ENCODE measurements around the gene EIF4B. TPM values are rescaled to one million over a fixed set of nuclear protein-coding genes. Genes with fewer than 3 reads are reported as not detected.
A peak's percentile ranks its signal among the peaks of the same experiment; 100 is the strongest.

The EIF4B gene
- total RNA-seq, 1 experiment from 2014 or later: 401 TPM

GRCh38 chr12:53044896-53045695, 38.8 kb downstream of the EIF4B start:
- no peak for DNase-seq (ENCODE audit: low spot score)

DNA sequence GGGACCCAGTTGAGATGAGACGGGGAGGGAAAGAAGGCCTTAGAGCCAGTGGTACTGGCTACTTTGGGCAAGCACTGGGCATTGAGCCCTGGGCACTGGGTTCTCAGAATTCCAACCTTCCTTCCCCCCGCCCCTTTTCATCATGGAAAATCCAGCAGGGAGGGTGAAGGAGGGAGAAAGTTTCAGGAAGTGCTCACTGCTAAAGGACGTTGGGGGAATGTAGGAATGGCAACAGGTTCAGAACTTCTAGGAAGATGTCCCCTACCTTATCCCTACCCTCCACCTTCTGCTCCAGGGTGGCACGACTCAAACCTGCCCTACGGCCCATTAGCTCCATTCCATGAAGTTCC, 39.4 kb downstream of the EIF4B start:
- no peak for DNase-seq (ENCODE audit: low spot score)

GRCh38 chr12:53046655-53047220, 40.5 kb downstream of the EIF4B start:
- DNase-seq (ENCODE audit: low spot score): peak; percentile 76

- DNase-seq (ENCODE audit: low spot score): peak; percentile 71
Observed at GRCh38 chr12:53047221-53048032, 41.2 kb downstream of the EIF4B start.

- DNase-seq (ENCODE audit: low spot score): peak; percentile 79
Observed at GRCh38 chr12:53048033-53048779, 42.0 kb downstream of the EIF4B start.

- DNase-seq (ENCODE audit: low spot score): no peak
Observed at GRCh38 chr12:53048780-53049401, 42.6 kb downstream of the EIF4B start.

GRCh38 chr12:53049571-53050318, 43.5 kb downstream of the EIF4B start, which contains the start of gene TNS2:
TNS2 (plus strand) TSS chr12:53050065; CDS start chr12:53050186, 121 bp downstream.
- DNase-seq (ENCODE audit: low spot score): peak; percentile 77

DNA sequence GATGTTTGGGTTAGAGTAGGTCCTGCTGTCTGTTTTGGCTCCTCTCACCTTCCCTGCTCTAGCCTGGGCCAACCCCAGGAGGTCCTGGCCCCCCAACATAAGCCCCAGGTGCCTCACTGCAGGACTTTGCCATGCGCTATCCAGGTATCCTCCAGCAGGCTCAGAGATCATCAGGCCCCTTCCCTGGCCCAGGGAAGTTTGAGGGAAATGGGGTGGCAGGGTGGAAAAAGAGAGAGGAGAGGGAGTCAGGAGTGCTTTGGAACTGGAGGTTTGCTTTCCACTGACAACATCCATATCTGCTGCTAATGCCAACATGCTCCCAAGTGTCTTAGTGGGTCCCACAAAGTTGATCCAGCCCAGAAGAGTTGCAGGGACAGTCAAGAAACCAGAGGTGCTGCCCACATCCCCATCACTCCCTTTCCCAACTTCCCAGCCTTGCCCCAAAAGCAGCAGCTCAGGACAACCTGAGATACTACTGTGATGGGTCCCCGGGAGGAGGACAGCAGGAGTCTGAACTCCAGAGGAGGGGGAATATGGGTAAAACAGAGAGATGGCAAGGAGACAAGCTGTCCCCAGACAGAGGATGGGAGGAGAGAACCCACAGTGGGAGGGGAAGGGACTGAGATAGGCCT, 44.3 kb downstream of the EIF4B start:
- DNase-seq (ENCODE audit: low spot score): no peak

DNA sequence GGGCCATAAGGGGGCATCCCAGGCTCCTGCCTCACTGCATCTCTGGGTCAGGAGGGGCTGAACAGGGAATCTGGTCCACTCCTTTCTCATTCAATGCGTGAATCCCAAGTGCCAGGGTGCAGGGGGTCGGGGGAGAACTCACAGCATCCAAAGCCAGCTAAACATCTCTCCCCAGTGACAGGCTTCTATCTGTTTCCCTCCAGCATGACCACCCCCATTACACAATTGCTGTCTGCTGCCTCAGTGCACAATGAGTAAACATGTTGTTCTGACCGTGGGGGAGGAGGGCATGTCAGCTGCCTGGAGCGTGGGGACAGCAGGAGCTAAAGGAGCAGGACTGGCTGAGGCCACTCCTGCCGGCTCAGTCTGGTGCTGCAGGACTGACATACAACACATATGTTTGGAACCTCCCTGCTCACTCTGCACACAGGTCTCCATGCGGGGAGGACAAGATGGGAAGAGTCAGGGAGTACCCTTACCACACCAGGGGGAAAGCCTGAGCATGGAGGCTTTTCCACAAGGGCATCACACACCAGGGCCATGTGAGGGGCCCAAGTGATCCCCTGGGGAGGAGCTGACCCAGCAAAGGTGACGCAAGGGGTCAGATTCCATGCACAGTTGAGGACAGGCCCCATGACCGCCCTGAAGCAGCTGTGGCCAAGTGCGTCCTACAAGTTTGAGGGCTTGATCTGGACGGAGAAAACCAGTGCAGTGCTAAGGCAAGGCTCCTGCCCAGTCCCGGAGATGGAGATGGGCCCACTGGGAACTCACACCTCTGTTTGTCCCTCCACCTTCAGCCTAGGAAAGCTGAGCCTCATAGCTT, 45.0 kb downstream of the EIF4B start:
- DNase-seq (ENCODE audit: low spot score): peak; percentile 51

GRCh38 chr12:53051881-53052412, 45.7 kb downstream of the EIF4B start:
- no peak for DNase-seq (ENCODE audit: low spot score)

DNA sequence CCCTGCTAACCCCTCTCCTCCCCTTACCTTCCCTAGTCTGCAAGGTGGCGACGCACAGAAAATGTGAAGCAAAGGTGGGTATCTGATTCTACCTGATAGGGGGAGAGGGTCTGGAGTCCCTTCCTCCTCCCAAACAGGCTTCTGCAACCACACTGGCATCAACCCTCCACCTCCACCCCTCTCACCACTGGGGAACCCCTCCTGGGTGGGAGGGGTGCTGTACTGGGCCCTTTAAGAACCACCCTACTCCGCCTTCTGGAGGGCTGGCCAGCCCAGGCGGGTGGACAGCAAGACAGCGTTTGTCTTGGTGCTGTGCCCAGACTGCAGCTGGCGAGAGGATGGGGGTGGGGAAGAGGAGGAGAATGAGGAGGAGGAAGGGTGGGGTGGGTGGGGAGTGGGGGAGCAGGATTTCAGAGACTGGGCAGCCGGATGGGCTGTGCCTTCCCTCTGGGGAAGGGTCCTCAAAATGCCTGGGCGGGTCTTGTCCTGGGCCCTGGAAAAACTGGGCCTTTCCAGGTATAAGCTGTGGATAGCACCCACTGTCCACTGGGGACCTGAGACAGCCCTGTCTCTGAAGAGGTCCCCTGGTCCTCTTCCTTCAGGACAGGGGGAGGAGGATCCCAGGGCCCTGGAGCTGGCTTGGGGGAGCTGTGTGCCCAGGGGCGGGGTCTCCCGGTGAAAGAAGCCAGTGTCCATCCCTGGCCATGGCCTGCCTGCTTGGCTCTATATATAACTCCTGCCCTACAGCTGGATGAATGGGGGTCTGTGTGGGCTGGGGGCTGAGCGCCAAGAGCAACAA, 46.4 kb downstream of the EIF4B start:
- DNase-seq (ENCODE audit: low spot score): peak; percentile 78

DNA sequence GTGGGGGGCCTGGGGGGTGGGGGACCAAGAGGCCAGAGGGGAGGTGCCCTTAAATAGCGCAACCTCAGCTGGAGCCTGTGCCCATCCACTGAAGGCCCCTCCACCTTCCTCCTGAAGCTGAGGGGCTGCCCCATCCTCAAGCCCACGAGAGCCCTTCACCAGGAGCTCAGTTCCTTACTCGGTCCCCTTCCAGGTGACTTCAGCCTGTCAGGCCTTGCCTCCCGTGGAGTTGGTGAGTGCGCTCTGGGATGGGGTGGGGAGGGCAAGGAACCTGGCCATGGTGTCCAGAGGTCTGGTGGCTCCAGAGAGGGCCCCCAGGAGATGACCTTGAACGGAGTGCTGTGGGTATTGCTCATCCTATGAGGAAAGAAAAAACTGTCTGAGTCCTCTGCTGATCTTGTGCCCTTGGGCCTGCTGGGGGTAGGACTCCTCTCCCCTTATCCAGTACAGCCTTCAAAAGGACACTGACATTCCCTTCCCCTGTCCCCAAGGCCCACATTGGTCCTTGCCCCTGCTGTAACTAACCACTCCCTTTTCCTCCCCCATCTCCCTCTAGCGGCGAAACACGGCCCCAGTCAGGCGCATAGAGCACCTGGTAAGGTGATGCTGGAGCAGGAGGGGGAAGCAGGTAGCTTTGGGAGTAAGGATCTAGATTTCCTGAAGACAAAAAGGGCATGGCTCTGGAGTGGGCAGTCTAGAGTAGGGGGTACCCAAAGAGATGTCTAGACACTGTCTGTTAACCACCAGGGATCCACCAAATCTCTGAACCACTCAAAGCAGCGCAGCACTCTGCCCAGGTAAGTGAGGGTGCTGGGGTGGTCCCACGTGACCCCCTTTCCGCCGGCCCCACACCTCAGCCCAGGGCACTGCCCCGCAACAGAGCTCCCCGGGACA, 47.2 kb downstream of the EIF4B start:
- DNase-seq (ENCODE audit: low spot score): peak; percentile 93

DNA sequence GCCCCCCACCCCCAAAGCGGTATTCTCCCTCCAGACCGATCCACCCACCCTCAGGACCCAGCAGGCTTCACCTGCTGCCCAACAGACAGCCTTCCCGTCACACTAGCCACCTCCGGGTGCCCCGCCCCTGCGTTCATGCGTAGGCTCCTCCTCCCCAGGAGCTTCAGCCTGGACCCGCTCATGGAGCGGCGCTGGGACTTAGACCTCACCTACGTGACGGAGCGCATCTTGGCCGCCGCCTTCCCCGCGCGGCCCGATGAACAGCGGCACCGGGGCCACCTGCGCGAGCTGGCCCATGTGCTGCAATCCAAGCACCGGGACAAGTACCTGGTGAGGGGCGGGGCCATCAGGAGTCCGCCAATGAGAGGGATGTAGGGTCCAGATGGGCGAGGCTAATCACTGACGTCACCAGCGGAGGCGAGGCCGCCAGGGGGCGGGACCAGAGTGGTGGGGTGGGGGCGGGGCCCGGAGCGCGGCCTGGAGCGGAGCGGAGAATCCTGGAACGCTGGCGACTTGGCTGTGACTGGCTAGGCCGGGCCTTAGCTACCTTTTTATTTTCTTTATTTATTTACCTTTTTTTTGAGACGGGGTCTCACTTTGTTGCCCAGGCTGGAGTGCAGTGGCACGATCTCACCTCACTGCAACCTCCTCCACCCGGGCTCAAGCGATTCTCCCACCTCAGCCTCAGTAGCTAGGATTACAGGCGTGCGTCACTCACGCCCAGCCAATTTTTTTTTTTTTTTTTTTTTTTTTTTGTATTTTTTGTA, 48.0 kb downstream of the EIF4B start:
- DNase-seq (ENCODE audit: low spot score): peak; percentile 99

DNA sequence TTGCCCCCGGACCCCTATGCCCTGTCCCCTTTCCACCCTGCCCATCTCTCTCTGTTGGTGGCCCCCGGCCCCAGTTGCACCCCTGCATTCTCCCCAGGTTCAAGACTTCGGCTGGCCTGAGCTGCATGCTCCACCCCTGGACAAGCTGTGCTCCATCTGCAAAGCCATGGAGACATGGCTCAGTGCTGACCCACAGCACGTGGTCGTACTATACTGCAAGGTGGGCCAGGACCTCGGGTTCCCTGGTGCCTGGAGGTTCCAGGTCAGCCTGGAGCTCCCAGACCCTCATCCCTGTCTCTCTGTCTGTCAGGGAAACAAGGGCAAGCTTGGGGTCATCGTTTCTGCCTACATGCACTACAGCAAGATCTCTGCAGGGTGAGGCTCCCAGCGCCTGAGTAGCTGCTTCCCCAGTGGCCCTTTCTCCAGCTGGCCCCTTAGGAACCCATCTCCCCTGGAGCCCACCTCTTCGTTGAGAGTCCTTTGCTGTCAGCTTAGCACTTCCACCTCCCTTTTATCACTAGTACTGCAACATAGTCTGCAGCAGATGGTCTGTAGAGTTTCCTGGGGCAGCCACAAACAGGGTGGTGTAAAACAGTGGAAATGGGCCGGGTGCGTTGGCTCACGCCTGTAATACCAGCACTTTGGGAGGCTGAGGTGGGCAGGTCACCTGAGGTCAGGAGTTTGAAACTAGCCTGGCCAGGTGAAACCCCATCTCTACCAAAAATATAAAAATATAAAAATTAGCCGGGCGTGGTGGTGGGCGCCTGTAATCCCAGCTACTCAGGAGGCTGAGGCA, 49.4 kb downstream of the EIF4B start:
- DNase-seq (ENCODE audit: low spot score): no peak

DNA sequence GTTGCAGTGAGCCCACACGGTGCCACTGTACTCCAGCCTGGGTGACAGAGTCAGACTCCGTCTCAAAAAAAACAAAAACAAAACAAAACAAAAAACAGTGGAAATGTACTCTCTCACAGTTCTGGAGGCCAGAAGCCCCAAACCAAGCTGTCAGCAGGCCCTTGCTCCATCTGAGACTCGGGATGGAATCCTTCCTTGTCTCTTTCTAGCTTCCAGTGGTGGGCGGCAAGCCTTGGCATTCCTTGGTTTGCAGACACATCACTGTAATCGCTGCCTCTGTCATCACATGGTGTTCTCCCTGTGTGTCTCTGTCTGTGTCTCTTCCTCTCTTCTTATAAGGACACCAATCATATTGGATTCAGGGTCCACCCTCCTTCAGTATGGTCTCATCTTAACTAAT, 50.0 kb downstream of the EIF4B start:
- DNase-seq (ENCODE audit: low spot score): no peak

All from HT-29 (cell line).